Panc1 (cell line): ENCODE data around the gene SYCP2L. TPM values are rescaled to one million over a fixed set of nuclear protein-coding genes. Genes with fewer than 3 reads are reported as not detected.

Source experiments
- ATAC-seq: fragments of 200-7000 bp; cut with Tn5 transposase; 2 replicates; pipeline ENCODE4 v1.9.1; 2020; ENCODE audit warnings: mild to moderate bottlenecking, moderate library complexity
- BruUV-seq: library from RNA; stranded (reverse); fragments of 400-500 nt; replicated peaks from 2 replicates; lab custom pipeline; 2021; lab: Mats Ljungman, UMichigan
- CTCF ChIA-PET: fragments of 300-600 bp; sonication (Branson Sonifier 250); formaldehyde crosslinking; loops from one replicate; lab custom pipeline; 2022; ENCODE audit warnings: antibody characterized with exemption; lab: Charles Lee
- POLR2A ChIA-PET: fragments of 300-600 bp; sonication (Branson Sonifier 250); formaldehyde crosslinking; loops from one replicate; lab custom pipeline; 2022; ENCODE audit warnings: antibody characterized with exemption; lab: Charles Lee
- DNase-seq: peaks from one replicate; pipeline ENCODE4 v3.0.0-alpha.2; 2010; ENCODE audit warnings: low read depth, low spot score
- H3K27ac ChIP-seq: 2 replicates; pipeline ENCODE4 v1.5.1; 2011; ENCODE audit warnings: mild to moderate bottlenecking, low read length, inconsistent platforms
- H3K27me3 ChIP-seq: fragments of 200-500 bp; sonication (Bioruptor generic); 2 replicates; pipeline ENCODE4 v1.6.0; 2014; ENCODE audit warnings: low read length, inconsistent platforms; ENCODE audit not compliant: control insufficient read depth, insufficient read depth
- H3K36me3 ChIP-seq: fragments of 200-500 bp; sonication (Bioruptor generic); 2 replicates; pipeline ENCODE4 v1.5.1; 2014; ENCODE audit warnings: inconsistent platforms, mild to moderate bottlenecking, low read length, moderate library complexity; ENCODE audit not compliant: control insufficient read depth, insufficient read depth
- H3K4me1 ChIP-seq: 2 replicates; pipeline ENCODE4 v1.5.1; 2011; ENCODE audit warnings: inconsistent platforms, mild to moderate bottlenecking, low read length, moderate library complexity; ENCODE audit not compliant: control insufficient read depth, insufficient read depth
- H3K4me3 ChIP-seq, 2 experiments: 2 replicates each; pipeline ENCODE4 v1.5.1; 2011 to 2012; ENCODE audit warnings: low read depth in 2 of 2, low read length in 2 of 2, mild to moderate bottlenecking in 2 of 2, inconsistent platforms in 1 of 2, moderate library complexity in 1 of 2
- H3K9me3 ChIP-seq: fragments of 200-500 bp; sonication (Bioruptor generic); 2 replicates; pipeline ENCODE4 v1.5.1; 2014; ENCODE audit warnings: low read depth, mild to moderate bottlenecking, inconsistent platforms, low read length, moderate library complexity; ENCODE audit not compliant: control insufficient read depth, insufficient read depth
- POLR2AphosphoS5 ChIP-seq: IDR thresholded peaks from 2 replicates; pipeline ENCODE4 v1.6.1; 2012; ENCODE audit warnings: mild to moderate bottlenecking, low read depth, low read length, moderate library complexity
- SIN3A ChIP-seq: IDR thresholded peaks from 2 replicates; pipeline ENCODE4 v1.6.1; 2012; ENCODE audit warnings: low read depth, mild to moderate bottlenecking, low read length, moderate library complexity, borderline replicate concordance; ENCODE audit not compliant: insufficient read depth
- TCF7L2 ChIP-seq: IDR thresholded peaks from 2 replicates; pipeline ENCODE4 v1.6.1; 2011; ENCODE audit warnings: mild to moderate bottlenecking, low read depth, low read length, inconsistent platforms
- in situ Hi-C: cut with HindIII; loops from 2 replicates; pipeline ENCODE4 v1.10.0; 2016; ENCODE audit warnings: low sequenced_read_pairs, low pct_unique_long_range_greater_than_20kb
- intact Hi-C: fragments of 100-400 bp; cut with micrococcal nuclease; formaldehyde crosslinking; loops from one replicate; pipeline ENCODE4 v1.10.0; 2022; ENCODE audit not compliant: unreplicated experiment
- total RNA-seq: library from RNA; stranded (reverse); gene quantifications from one replicate; pipeline ENCODE4 v1.2.1, GENCODE V29; 2021; ENCODE audit not compliant: unreplicated experiment
- TF ChIP-seq, protein P1 (sequence below), 2 experiments: IDR thresholded peaks; 2 replicates each; pipeline ENCODE4 v1.6.1; 2011 to 2012; ENCODE audit warnings: low read depth in 2 of 2, control low read depth in 1 of 2, low read length in 1 of 2, mild to moderate bottlenecking in 1 of 2, moderate library complexity in 1 of 2; ENCODE audit not compliant: insufficient read depth in 1 of 2
- TF ChIP-seq, protein P2 (sequence below): fragments of 450-650 bp; IDR thresholded peaks from 2 replicates; pipeline ENCODE4 v1.5.1; 2017; ENCODE audit warnings: mild to moderate bottlenecking

The SYCP2L gene
- total RNA-seq, 1 experiment from 2014 or later = 2.4 TPM

DNA sequence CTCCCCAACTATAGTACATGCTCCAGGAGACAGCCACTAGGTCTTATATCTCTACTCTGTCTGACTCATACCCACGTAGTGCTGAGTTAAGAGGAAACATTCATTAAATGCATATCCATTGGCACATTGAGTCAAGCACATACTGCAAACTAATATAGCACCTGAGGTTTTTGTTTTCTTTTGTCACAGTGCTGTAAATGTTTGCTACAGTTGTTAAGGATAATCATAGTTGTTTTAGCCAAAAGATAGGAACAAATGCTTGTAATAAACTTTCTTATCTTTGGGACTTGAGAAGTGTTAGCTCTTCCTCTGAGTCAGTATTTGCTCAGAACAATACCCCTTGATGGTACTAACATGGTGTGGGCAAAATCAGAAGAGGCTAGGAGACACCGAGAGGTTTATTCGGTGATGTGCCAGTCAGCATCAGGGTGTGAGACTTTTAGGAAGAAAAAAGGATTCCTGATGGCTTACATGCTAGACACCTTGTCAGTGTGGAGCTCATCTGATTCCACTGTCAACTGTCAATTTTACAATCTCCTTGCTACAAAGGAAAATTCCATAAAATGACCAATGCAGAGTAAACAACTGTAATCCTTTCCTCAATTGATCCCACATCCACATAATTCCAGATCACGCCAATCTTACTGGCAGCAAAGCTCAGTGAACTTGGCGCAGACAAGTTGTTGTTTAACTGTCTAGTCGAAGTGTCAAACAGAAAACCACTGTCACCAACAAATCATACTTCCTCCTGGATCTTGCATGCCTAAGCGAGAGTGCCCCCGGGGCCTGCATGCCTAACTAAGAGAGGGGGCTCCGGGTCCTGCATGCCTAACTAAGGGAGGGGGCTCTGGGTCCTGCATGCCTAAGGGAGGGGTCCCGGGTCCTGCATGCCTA lies 121.1 kb downstream of the SYCP2L start:
- Histone ChIP-seq H3K27ac (peak overlapping the region; percentile 34), H3K4me3 (peak overlapping the region in 1 of 2 experiments; percentile 20; a peak in 2 of 4 replicates), H3K27me3 (no peaks in the 10 kb centered on the region), H3K36me3 (no peaks in the 10 kb centered on the region), H3K4me1 (peaks cover 56% of the 10 kb centered on the region), H3K9me3 (no peaks in the 10 kb centered on the region)
- DNase-seq = peak; percentile 81
- in situ Hi-C loops (no loop called here), intact Hi-C loops (loop anchor here (5.0 kb wide), 1 partner anchor 34 kb away; the partner anchor contains the start of gene ELOVL2)
- ChIA-PET CTCF (no interaction called here), POLR2A (interaction anchor here (0.6 kb wide), 1 partner anchor 494 kb away, joined by 3 read pairs; no protein-coding TSS in a partner anchor)
- no TSS peak for BruUV-seq
- peak; percentile 86 for ATAC-seq
- TF ChIP-seq, protein P1, sequence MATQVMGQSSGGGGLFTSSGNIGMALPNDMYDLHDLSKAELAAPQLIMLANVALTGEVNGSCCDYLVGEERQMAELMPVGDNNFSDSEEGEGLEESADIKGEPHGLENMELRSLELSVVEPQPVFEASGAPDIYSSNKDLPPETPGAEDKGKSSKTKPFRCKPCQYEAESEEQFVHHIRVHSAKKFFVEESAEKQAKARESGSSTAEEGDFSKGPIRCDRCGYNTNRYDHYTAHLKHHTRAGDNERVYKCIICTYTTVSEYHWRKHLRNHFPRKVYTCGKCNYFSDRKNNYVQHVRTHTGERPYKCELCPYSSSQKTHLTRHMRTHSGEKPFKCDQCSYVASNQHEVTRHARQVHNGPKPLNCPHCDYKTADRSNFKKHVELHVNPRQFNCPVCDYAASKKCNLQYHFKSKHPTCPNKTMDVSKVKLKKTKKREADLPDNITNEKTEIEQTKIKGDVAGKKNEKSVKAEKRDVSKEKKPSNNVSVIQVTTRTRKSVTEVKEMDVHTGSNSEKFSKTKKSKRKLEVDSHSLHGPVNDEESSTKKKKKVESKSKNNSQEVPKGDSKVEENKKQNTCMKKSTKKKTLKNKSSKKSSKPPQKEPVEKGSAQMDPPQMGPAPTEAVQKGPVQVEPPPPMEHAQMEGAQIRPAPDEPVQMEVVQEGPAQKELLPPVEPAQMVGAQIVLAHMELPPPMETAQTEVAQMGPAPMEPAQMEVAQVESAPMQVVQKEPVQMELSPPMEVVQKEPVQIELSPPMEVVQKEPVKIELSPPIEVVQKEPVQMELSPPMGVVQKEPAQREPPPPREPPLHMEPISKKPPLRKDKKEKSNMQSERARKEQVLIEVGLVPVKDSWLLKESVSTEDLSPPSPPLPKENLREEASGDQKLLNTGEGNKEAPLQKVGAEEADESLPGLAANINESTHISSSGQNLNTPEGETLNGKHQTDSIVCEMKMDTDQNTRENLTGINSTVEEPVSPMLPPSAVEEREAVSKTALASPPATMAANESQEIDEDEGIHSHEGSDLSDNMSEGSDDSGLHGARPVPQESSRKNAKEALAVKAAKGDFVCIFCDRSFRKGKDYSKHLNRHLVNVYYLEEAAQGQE (IDR thresholded peaks at IDR 0.05; ENCODE audit: insufficient read depth in 1 of 2, low read depth in 2 of 2, low read length in 1 of 2) = no peak
- peak; percentile 65; the same call in 1 of the 2 replicates for TF ChIP-seq TCF7L2

DNA sequence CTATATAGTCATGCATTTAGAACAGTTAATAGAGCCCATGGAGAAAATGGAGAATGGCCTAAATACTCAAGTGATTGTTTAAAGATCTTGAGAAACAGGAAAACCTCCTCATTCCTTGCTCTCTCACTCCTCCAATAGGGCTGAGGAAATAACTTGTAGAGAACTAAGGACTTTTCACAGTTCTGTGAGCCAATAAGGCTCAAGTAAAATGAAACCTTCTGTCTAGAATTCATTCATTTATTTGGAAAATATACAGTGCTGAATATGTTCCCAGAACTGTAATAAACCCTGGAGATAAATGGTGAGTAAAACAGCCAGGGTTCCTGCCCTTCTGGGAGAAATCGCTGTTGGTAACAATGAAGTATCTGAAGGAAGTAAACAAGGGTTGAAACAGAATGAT lies 122.0 kb downstream of the SYCP2L start:
- ChIA-PET CTCF (no interaction called here), POLR2A (no interaction called here)
- peak overlapping the region; percentile 34 for H3K27ac ChIP-seq
- peak overlapping the region in 1 of 2 experiments; percentile 31; a peak in 2 of 4 replicates for H3K4me3 ChIP-seq
- H3K27me3 ChIP-seq = no peaks in the 10 kb centered on the region
- in situ Hi-C loops = no loop called here
- TF ChIP-seq POLR2AphosphoS5 = no peak
- no peak for TF ChIP-seq TCF7L2
- no peak for TF ChIP-seq SIN3A
- TF ChIP-seq, protein P2, sequence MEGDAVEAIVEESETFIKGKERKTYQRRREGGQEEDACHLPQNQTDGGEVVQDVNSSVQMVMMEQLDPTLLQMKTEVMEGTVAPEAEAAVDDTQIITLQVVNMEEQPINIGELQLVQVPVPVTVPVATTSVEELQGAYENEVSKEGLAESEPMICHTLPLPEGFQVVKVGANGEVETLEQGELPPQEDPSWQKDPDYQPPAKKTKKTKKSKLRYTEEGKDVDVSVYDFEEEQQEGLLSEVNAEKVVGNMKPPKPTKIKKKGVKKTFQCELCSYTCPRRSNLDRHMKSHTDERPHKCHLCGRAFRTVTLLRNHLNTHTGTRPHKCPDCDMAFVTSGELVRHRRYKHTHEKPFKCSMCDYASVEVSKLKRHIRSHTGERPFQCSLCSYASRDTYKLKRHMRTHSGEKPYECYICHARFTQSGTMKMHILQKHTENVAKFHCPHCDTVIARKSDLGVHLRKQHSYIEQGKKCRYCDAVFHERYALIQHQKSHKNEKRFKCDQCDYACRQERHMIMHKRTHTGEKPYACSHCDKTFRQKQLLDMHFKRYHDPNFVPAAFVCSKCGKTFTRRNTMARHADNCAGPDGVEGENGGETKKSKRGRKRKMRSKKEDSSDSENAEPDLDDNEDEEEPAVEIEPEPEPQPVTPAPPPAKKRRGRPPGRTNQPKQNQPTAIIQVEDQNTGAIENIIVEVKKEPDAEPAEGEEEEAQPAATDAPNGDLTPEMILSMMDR = no peak
- TF ChIP-seq, protein P1 (IDR thresholded peaks at IDR 0.05; ENCODE audit: insufficient read depth in 1 of 2, low read depth in 2 of 2, low read length in 1 of 2) = no peak
- peaks cover 56% of the 10 kb centered on the region for H3K4me1 ChIP-seq
- H3K9me3 ChIP-seq = no peaks in the 10 kb centered on the region
- intact Hi-C loops = loop anchor here (5.0 kb wide), 1 partner anchor 33 kb away; the partner anchor contains the start of gene ELOVL2
- ATAC-seq (no peak), DNase-seq (no peak)
- H3K36me3 ChIP-seq = no peaks in the 10 kb centered on the region
- BruUV-seq = no TSS peak
